Measurements from ENCODE around the gene TRIM59. TPM values are rescaled to one million over a fixed set of nuclear protein-coding genes. Genes with fewer than 3 reads are reported as not detected.

Gene TRIM59
- total and polyA plus RNA-seq, 2 of the 4 experiments (the other 2 are of a cell fraction): 8.0 to 65.4 TPM

DNA sequence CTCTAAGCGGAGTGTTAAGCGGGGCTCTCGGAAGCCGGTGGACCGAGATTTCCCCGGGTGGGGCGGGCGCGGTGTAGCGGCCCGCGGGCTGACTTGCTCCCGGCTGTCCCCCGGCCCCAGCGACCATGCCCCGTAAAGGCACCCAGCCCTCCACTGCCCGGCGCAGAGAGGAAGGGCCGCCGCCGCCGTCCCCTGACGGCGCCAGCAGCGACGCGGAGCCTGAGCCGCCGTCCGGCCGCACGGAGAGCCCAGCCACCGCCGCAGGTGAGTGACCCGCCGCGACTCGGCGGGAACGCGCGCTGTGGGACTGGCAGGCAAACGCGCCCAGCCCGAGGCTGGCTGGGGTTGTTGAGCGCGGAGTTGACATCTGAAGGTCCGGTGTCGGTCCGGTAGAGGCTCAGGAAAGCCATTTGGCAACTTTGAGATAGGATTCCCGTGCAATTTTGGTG lies 48.9 kb downstream of the TRIM59 start:
- Histone ChIP-seq H4K20me1 (ENCODE audit: insufficient read depth, low read length) (peaks cover 3% of the 10 kb centered on the region), H3K27ac (ENCODE audit: insufficient read depth, low read length) (peak overlapping the region; percentile 88), H2BK20ac (ENCODE audit: low read depth, low read length) (no peak overlapping the region), H2AK5ac (ENCODE audit: low read depth, low read length) (peak overlapping the region; percentile 32; the same call in 1 of the 2 replicates), H4K8ac (ENCODE audit: low read depth in 2 of 2, low read length in 2 of 2) (peak overlapping the region; percentile 21 to 67; a peak in 2 of 4 replicates), H2AK9ac (replicated peaks; ENCODE audit: low read depth, low read length, poor library complexity) (peak overlapping the region; percentile 87), H3K23ac (ENCODE audit: low read depth, low read length) (peak overlapping the region; percentile 94), H2AFZ (replicated peaks; ENCODE audit: low read length, poor library complexity) (peak overlapping the region; percentile 90), H3K4me1 (ENCODE audit: control insufficient read depth, insufficient read depth, low read length) (no peaks in the 10 kb centered on the region), H3K9me1 (ENCODE audit: insufficient read depth, low read length) (no peaks in the 10 kb centered on the region), H3K79me1 (ENCODE audit: low read depth in 1 of 2, low read length in 2 of 2) (peaks cover 0 to 13% of the 10 kb centered on the region in 2 experiments; a peak in 2 of 4 replicates), H2BK15ac (ENCODE audit: low read depth, low read length) (0 out of 3 replicates have a peak overlapping the region, but pooled peaks have one; percentile 15), H4K5ac (ENCODE audit: low read depth, low read length) (peak overlapping the region; percentile 69), H3K18ac (ENCODE audit: low read depth, low read length) (peak overlapping the region; percentile 62; the same call in 1 of the 2 replicates), H3K4me3 (ENCODE audit: insufficient read depth, low read depth, low read length) (peak overlapping the region; percentile 60), H3K9ac (ENCODE audit: low read depth, low read length) (peak overlapping the region; percentile 66), H3K14ac (replicated peaks; ENCODE audit: low read depth, low read length) (peak overlapping the region; percentile 76), H2BK5ac (ENCODE audit: low read depth, low read length, poor library complexity, severe bottlenecking) (peak overlapping the region; percentile 90), H3K56ac (ENCODE audit: extremely low read depth, insufficient read depth, low read length) (peak overlapping the region; percentile 84; the same call in 1 of the 2 replicates), H3K9me3 (ENCODE audit: control insufficient read depth, insufficient read depth, low read length) (no peaks in the 10 kb centered on the region), H3K4me2 (ENCODE audit: low read depth, low read length) (peak overlapping the region; percentile 99), H2BK120ac (ENCODE audit: low read depth, low read length) (peak overlapping the region; percentile 76), H4K91ac (ENCODE audit: insufficient read depth, low read depth, low read length) (peak overlapping the region; percentile 67), H3K27me3 (ENCODE audit: control insufficient read depth, insufficient read depth, low read length) (no peaks in the 10 kb centered on the region), H3K4ac (ENCODE audit: low read depth, low read length) (peak overlapping the region; percentile 68), H3K36me3 (ENCODE audit: control insufficient read depth, insufficient read depth, low read length) (no peaks in the 10 kb centered on the region; the same call in 1 of the 2 replicates)
- CTCF ChIA-PET: no interaction called here
- dilution Hi-C loops (cut with HindIII; ENCODE audit: low sequenced_read_pairs, unreplicated experiment) (no loop called here), intact Hi-C loops (cut with micrococcal nuclease) (loop anchor here (1.0 to 5.0 kb wide), 2 partner anchors 8 to 363 kb away; no protein-coding TSS in a partner anchor), in situ Hi-C loops (cut with MboI; ENCODE audit: low sequenced_read_pairs) (loop anchor here (25.0 kb wide), 1 partner anchor 513 kb away; no protein-coding TSS in a partner anchor)
- 0% methylated on average over 22 of the region's 51 CpGs; no CpG with 5 or more reads in 1 of the 2 experiments for WGBS, 2 experiments (ENCODE audit: extremely low coverage in 2 of 2, insufficient read length in 1 of 2)
- ATAC-seq (ENCODE audit: low read depth): no peak
- no TSS peak for BruUV-seq (replicated peaks)
- TF ChIP-seq MXI1 (IDR thresholded peaks at IDR 0.05; ENCODE audit: borderline replicate concordance, low read depth, low read length): no peak
- TF ChIP-seq CEBPB (IDR thresholded peaks at IDR 0.05; ENCODE audit: low read depth, low read length): no peak
- POLR2A ChIA-PET (ENCODE audit: unreplicated experiment): no interaction called here
- no peak for DNase-seq
